SK-N-SH (cell line): ENCODE results near the gene CDCA3. TPM values are rescaled to one million over a fixed set of nuclear protein-coding genes. Genes with fewer than 3 reads are reported as not detected.
"Not testable (repeated sequence)": the region's sequence is repeated elsewhere in the genome, so short reads cannot be mapped to it uniquely, and the experiment has no call there.

Experiments used
- CTCF ChIA-PET: fragments of 300-600, 350-600 bp; formaldehyde crosslinking; extraction: SDS; loops from one replicate; lab custom pipeline; 2021; lab: Yijun Ruan, JAX
- POLR2A ChIA-PET: fragments of 350-600 bp; sonication (Branson Sonifier 250); formaldehyde crosslinking; extraction: SDS; loops from one replicate; lab custom pipeline; 2020; ENCODE audit warnings: antibody characterized with exemption, inconsistent platforms; lab: Yijun Ruan, JAX
- DNase-seq: peaks from one replicate; pipeline ENCODE4 v3.0.0; 2012
- H2AFZ ChIP-seq: fragments of 200-600 bp; sonication (generic); 2 replicates; pipeline ENCODE4 v1.8.1; 2016; ENCODE audit warnings: antibody characterized with exemption, mild to moderate bottlenecking, low read depth
- H3F3A ChIP-seq: fragments of 200-600 bp; sonication (generic); replicated peaks from 2 replicates; pipeline ENCODE3; 2016; ENCODE audit warnings: antibody characterized with exemption, mild to moderate bottlenecking; ENCODE audit not compliant: insufficient read depth
- H3K27ac ChIP-seq, 2 experiments: fragments of 200-500 bp in 1 of 2; fragments of 200-600 bp in 1 of 2; sonication (Bioruptor generic) in 1 of 2; sonication (generic), shearing (Covaris generic) in 1 of 2; 2 replicates each; pipeline versions ENCODE4 v1.5.1 to v1.6.1; 2014 to 2016; ENCODE audit warnings: low read depth in 2 of 2, inconsistent platforms in 1 of 2, low read length in 1 of 2, mild to moderate bottlenecking in 1 of 2, mixed read lengths in 1 of 2
- H3K27me3 ChIP-seq: fragments of 200-600 bp; sonication (generic), shearing (Covaris generic); 2 replicates; pipeline ENCODE4 v1.6.1; 2016; ENCODE audit warnings: mixed run types; ENCODE audit not compliant: insufficient read depth
- H3K36me3 ChIP-seq, 2 experiments: fragments of 200-500 bp in 1 of 2; fragments of 200-600 bp in 1 of 2; sonication (Bioruptor generic) in 1 of 2; sonication (generic) in 1 of 2; replicated peaks in 1 of 2; 2 replicates each; pipeline versions ENCODE3 to v1.5.1; 2014 to 2016; ENCODE audit warnings: low read length in 1 of 2, mild to moderate bottlenecking in 1 of 2; ENCODE audit not compliant: insufficient read depth in 2 of 2, control insufficient read depth in 1 of 2
- H3K4me1 ChIP-seq, 2 experiments: fragments of 200-500 bp in 1 of 2; fragments of 200-600 bp in 1 of 2; sonication (Bioruptor generic) in 1 of 2; sonication (generic), shearing (Covaris generic) in 1 of 2; 2 replicates each; pipeline versions ENCODE4 v1.5.1 to v1.6.1; 2014 to 2016; ENCODE audit warnings: low read depth in 1 of 2, low read length in 1 of 2, mixed run types in 1 of 2; ENCODE audit not compliant: insufficient read depth in 2 of 2, control insufficient read depth in 1 of 2
- H3K4me2 ChIP-seq: fragments of 200-600 bp; sonication (generic), shearing (Covaris generic); 2 replicates; pipeline ENCODE4 v1.6.1; 2017; ENCODE audit warnings: mixed run types
- H3K4me3 ChIP-seq, 2 experiments: fragments of 200-500 bp in 1 of 2; fragments of 200-600 bp in 1 of 2; sonication (Bioruptor generic) in 1 of 2; sonication (generic), shearing (Covaris generic) in 1 of 2; 2 replicates each; pipeline versions ENCODE4 v1.5.1 to v1.8.1; 2014 to 2016; ENCODE audit warnings: low read depth in 2 of 2, inconsistent platforms in 1 of 2, low read length in 1 of 2, mild to moderate bottlenecking in 1 of 2, mixed read lengths in 1 of 2, moderate library complexity in 1 of 2
- H3K79me2 ChIP-seq: fragments of 200-600 bp; sonication (generic); 2 replicates; pipeline ENCODE4 v1.8.1; 2017; ENCODE audit warnings: mild to moderate bottlenecking; ENCODE audit not compliant: insufficient read depth
- H3K9ac ChIP-seq: fragments of 200-600 bp; sonication (generic); 2 replicates; pipeline ENCODE4 v1.6.1; 2017; ENCODE audit warnings: mixed run types
- H3K9me2 ChIP-seq: fragments of 200-600 bp; sonication (generic); 2 replicates; pipeline ENCODE4 v1.6.1; 2017; ENCODE audit warnings: mixed run types
- H3K9me3 ChIP-seq: fragments of 200-600 bp; sonication (generic); 2 replicates; pipeline ENCODE4 v1.6.1; 2017; ENCODE audit warnings: mixed run types, mild to moderate bottlenecking, moderate library complexity
- H4K20me1 ChIP-seq: fragments of 200-600 bp; sonication (generic); 2 replicates; pipeline ENCODE4 v1.6.1; 2017; ENCODE audit warnings: mild to moderate bottlenecking, mixed run types; ENCODE audit not compliant: insufficient read depth
- EP300 ChIP-seq, 2 experiments: IDR thresholded peaks; 2 replicates each; pipeline versions ENCODE4 v1.4.0 to v1.6.1; 2012; ENCODE audit warnings: borderline replicate concordance in 1 of 2, low read depth in 1 of 2, low read length in 1 of 2
- FOSL2 ChIP-seq: IDR thresholded peaks from 2 replicates; pipeline ENCODE4 v1.4.0; 2012; ENCODE audit warnings: low read depth, mild to moderate bottlenecking, moderate library complexity, borderline replicate concordance
- FOXM1 ChIP-seq: IDR thresholded peaks from 2 replicates; pipeline ENCODE4 v1.4.0; 2012; ENCODE audit warnings: low read depth, mild to moderate bottlenecking
- JUND ChIP-seq: IDR thresholded peaks from 2 replicates; pipeline ENCODE4 v1.4.0; 2012
- MEF2A ChIP-seq: IDR thresholded peaks from 2 replicates; pipeline ENCODE4 v1.4.0; 2012; ENCODE audit warnings: low read depth, borderline replicate concordance
- NFIC ChIP-seq: IDR thresholded peaks from 2 replicates; pipeline ENCODE4 v1.4.0; 2012; ENCODE audit warnings: borderline replicate concordance
- PBX3 ChIP-seq: IDR thresholded peaks from 2 replicates; pipeline ENCODE4; 2012
- POLR2AphosphoS5 ChIP-seq: IDR thresholded peaks from 2 replicates; pipeline ENCODE4 v1.6.1; 2012; ENCODE audit warnings: low read depth, low read length
- REST ChIP-seq: IDR thresholded peaks from 2 replicates; pipeline ENCODE4 v1.6.1; 2012; ENCODE audit warnings: mild to moderate bottlenecking, low read depth, low read length, moderate library complexity
- RFX5 ChIP-seq: IDR thresholded peaks from 2 replicates; pipeline ENCODE4 v1.6.1; 2012; ENCODE audit warnings: mild to moderate bottlenecking, improper control_type of control experiment, low read length
- RXRA ChIP-seq: IDR thresholded peaks from 2 replicates; pipeline ENCODE4 v1.4.0; 2012; ENCODE audit warnings: low read depth, mild to moderate bottlenecking, borderline replicate concordance
- SIN3A ChIP-seq: IDR thresholded peaks from 2 replicates; pipeline ENCODE4 v1.6.1; 2012; ENCODE audit warnings: low read depth, mild to moderate bottlenecking, low read length, moderate library complexity, borderline replicate concordance
- WGBS: methylation state at CpG from one replicate; pipeline ENCODE4 v1.1.6; 2017; ENCODE audit warnings: low lambda C conversion rate; 5-methylcytosine and 5-hydroxymethylcytosine counted together
- polyA plus RNA-seq, 3 experiments: library from polyadenylated mRNA; depleted of rRNA; stranded (reverse); fragments of >200 nt; gene quantifications; 2 replicates each; pipeline ENCODE4 v1.2.3, GENCODE V29; 2012
- TF ChIP-seq, protein P1 (sequence below): fragments of 150-350 bp; IDR thresholded peaks from 2 replicates; pipeline ENCODE4 v1.6.1; 2016; ENCODE audit warnings: mild to moderate bottlenecking, low read depth, low read length

CDCA3 gene
- polyA plus RNA-seq, 1 of the 3 experiments (the other 2 are of a cell fraction): 33.0 TPM

GRCh38 chr12:6871052-6871957, 20.2 kb upstream of the CDCA3 start:
- peaks cover 20 to 26% of the 10 kb centered on the region in 2 experiments for H3K36me3 ChIP-seq
- no peak overlapping the region for H2AFZ ChIP-seq
- no peaks in the 10 kb centered on the region for H3K9me3 ChIP-seq
- peak overlapping the region; percentile 100 for H3K4me2 ChIP-seq
- ChIA-PET POLR2A (interaction anchor here (0.6 to 4.0 kb wide), 6 partner anchors 10 to 43 kb away, joined by 4 to 45 read pairs (median 8); partner anchors contain the start of genes CDCA3, GNB3, P3H3 and USP5), CTCF (interaction anchor here (0.7 to 10.9 kb wide), 25 partner anchors 10 to 257 kb away, joined by 3 to 164 read pairs (median 7); partner anchors contain the start of genes CDCA3, ENO2, GNB3 and GPR162)
- peaks cover 41% of the 10 kb centered on the region for H3F3A ChIP-seq
- no peak for TF ChIP-seq MEF2A
- TF ChIP-seq PBX3: 0 out of 2 replicates have a peak, but pooled peaks have one; percentile 2
- TF ChIP-seq JUND: 0 out of 2 replicates have a peak, but pooled peaks have one; percentile 22
- TF ChIP-seq FOSL2: no peak
- TF ChIP-seq REST: no peak
- no peak for TF ChIP-seq FOXM1
- TF ChIP-seq EP300 (IDR thresholded peaks at IDR 0.05; ENCODE audit: borderline replicate concordance in 1 of 2, low read depth in 1 of 2, low read length in 1 of 2): no peak
- TF ChIP-seq, protein P1, sequence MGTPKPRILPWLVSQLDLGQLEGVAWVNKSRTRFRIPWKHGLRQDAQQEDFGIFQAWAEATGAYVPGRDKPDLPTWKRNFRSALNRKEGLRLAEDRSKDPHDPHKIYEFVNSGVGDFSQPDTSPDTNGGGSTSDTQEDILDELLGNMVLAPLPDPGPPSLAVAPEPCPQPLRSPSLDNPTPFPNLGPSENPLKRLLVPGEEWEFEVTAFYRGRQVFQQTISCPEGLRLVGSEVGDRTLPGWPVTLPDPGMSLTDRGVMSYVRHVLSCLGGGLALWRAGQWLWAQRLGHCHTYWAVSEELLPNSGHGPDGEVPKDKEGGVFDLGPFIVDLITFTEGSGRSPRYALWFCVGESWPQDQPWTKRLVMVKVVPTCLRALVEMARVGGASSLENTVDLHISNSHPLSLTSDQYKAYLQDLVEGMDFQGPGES: no peak
- no peak for TF ChIP-seq RXRA
- 0 out of 2 replicates have a peak, but pooled peaks have one; percentile 10 for TF ChIP-seq SIN3A
- TF ChIP-seq RFX5: no peak
- TF ChIP-seq NFIC: no peak
- TF ChIP-seq POLR2AphosphoS5: peak; percentile 59
- peak overlapping the region; percentile 64 to 91; a peak in 3 of 4 replicates for H3K4me3 ChIP-seq
- WGBS: 73% methylated on average over 12 of the region's 12 CpGs
- no peaks in the 10 kb centered on the region for H3K9me2 ChIP-seq
- peak overlapping the region; percentile 23 to 84; a peak in 3 of 4 replicates for H3K27ac ChIP-seq
- no peaks in the 10 kb centered on the region for H3K27me3 ChIP-seq
- H3K9ac ChIP-seq: no peak overlapping the region
- H3K4me1 ChIP-seq: peaks cover 37 to 46% of the 10 kb centered on the region in 2 experiments
- H3K79me2 ChIP-seq: peaks cover 71% of the 10 kb centered on the region
- peaks cover 44% of the 10 kb centered on the region for H4K20me1 ChIP-seq
- no peak for DNase-seq

GRCh38 chr12:6870304-6870703, 19.2 kb upstream of the CDCA3 start:
- WGBS: 100% methylated on average over 2 of the region's 4 CpGs
- DNase-seq: not testable (repeated sequence)

More at GRCh38 chr12:6870304-6870703, 19.2 kb upstream of the CDCA3 start:
- POLR2A ChIA-PET: interaction anchor here (1.4 to 2.2 kb wide), 4 partner anchors 14 to 146 kb away, joined by 3 to 13 read pairs (median 4); partner anchors contain the start of genes C12orf57, COPS7A and RNU7-1
- Histone ChIP-seq H4K20me1 (peaks cover 44% of the 10 kb centered on the region), H3K4me2 (peak overlapping the region; percentile 99; the same call in 1 of the 2 replicates), H3K79me2 (peaks cover 66% of the 10 kb centered on the region), H3F3A (peaks cover 41% of the 10 kb centered on the region), H3K4me1 (peaks cover 38 to 46% of the 10 kb centered on the region in 2 experiments), H3K27ac (peak overlapping the region in 1 of 2 experiments; percentile 16; a peak in 1 of 4 replicates), H3K36me3 (peaks cover 20 to 22% of the 10 kb centered on the region in 2 experiments)
- H2AFZ ChIP-seq, H3K9me3 ChIP-seq, H3K9ac ChIP-seq, H3K4me3 ChIP-seq, H3K27me3 ChIP-seq, H3K9me2 ChIP-seq: not testable (repeated sequence)
- CTCF ChIA-PET: interaction anchor here (0.9 to 10.9 kb wide), 13 partner anchors 13 to 171 kb away, joined by 3 to 164 read pairs (median 13); partner anchors contain the start of genes CDCA3, ENO2, LRRC23 and MLF2
